CD14-positive monocyte (primary cell): ENCODE measurements around the gene TBXA2R. TPM values are rescaled to one million over a fixed set of nuclear protein-coding genes. Genes with fewer than 3 reads are reported as not detected.

Experiments used
- DNase-seq, 3 donors: peaks; one replicate each; pipeline ENCODE4 v3.0.0-alpha.2; 2011 to 2022
- H2AFZ ChIP-seq: 2 replicates; pipeline ENCODE4 v1.6.0; 2012; ENCODE audit warnings: mild to moderate bottlenecking, low read depth, low read length, inconsistent platforms; ENCODE audit not compliant: insufficient read depth, poor library complexity, severe bottlenecking
- H3K27ac ChIP-seq, 2 donors: 1 replicate in 1 of 2; 2 replicates in 1 of 2; pipeline ENCODE4 v1.5.1; 2012 to 2013; ENCODE audit warnings: low read length in 2 of 2, control low read depth in 1 of 2, inconsistent platforms in 1 of 2, low read depth in 1 of 2, mild to moderate bottlenecking in 1 of 2
- H3K27me3 ChIP-seq, 2 donors: one replicate each; pipeline versions ENCODE4 v1.6.0 to v1.6.1; 2011 to 2013; ENCODE audit warnings: low read length in 2 of 2; ENCODE audit not compliant: control insufficient read depth in 2 of 2, insufficient read depth in 2 of 2
- H3K36me3 ChIP-seq, 2 donors: replicated peaks in 1 of 2; 1 replicate in 1 of 2; 2 replicates in 1 of 2; pipeline versions ENCODE4 v1.5.1 to v1.6.1; 2012 to 2013; ENCODE audit warnings: low read length in 2 of 2, control low read depth in 1 of 2, inconsistent platforms in 1 of 2, mild to moderate bottlenecking in 1 of 2; ENCODE audit not compliant: insufficient read depth in 2 of 2, control insufficient read depth in 1 of 2
- H3K4me1 ChIP-seq, 2 donors: 1 replicate in 1 of 2; 2 replicates in 1 of 2; pipeline versions ENCODE4 v1.5.1 to v1.6.1; 2012 to 2013; ENCODE audit warnings: low read length in 2 of 2, control low read depth in 1 of 2, inconsistent platforms in 1 of 2, mild to moderate bottlenecking in 1 of 2, moderate library complexity in 1 of 2; ENCODE audit not compliant: insufficient read depth in 2 of 2, control insufficient read depth in 1 of 2
- H3K4me2 ChIP-seq: replicated peaks from 2 replicates; pipeline ENCODE3; 2012; ENCODE audit warnings: low read length, moderate library complexity, mild to moderate bottlenecking; ENCODE audit not compliant: poor library complexity, severe bottlenecking; ENCODE audit errors: extremely low read depth
- H3K4me3 ChIP-seq, 3 experiments: fragments of 200-600 bp in 1 of 3; sonication (generic) in 1 of 3; replicated peaks in 1 of 3; 1 replicate in 2 of 3; 2 replicates in 1 of 3; pipeline ENCODE4 v1.5.1; 2011 to 2013; ENCODE audit warnings: low read length in 3 of 3, mild to moderate bottlenecking in 3 of 3, control low read depth in 2 of 3, low read depth in 2 of 3, inconsistent platforms in 1 of 3, moderate library complexity in 1 of 3
- H3K79me2 ChIP-seq: 2 replicates; pipeline ENCODE4 v1.6.0; 2012; ENCODE audit warnings: mild to moderate bottlenecking, control low read depth, inconsistent platforms, low read length, moderate library complexity; ENCODE audit not compliant: insufficient read depth
- H3K9ac ChIP-seq: 2 replicates; pipeline ENCODE4 v1.6.0; 2017; ENCODE audit warnings: low read length, mild to moderate bottlenecking; ENCODE audit not compliant: insufficient read depth, poor library complexity, severe bottlenecking
- H3K9me3 ChIP-seq, 2 donors: replicated peaks in 1 of 2; 1 replicate in 1 of 2; 2 replicates in 1 of 2; pipeline versions ENCODE4 v1.5.1 to v1.6.1; 2012 to 2013; ENCODE audit warnings: low read length in 2 of 2, control low read depth in 1 of 2; ENCODE audit not compliant: control insufficient read depth in 1 of 2, insufficient read depth in 1 of 2
- H4K20me1 ChIP-seq: 2 replicates; pipeline ENCODE4 v1.6.0; 2012; ENCODE audit warnings: mild to moderate bottlenecking, low read length, control low read depth, moderate library complexity; ENCODE audit not compliant: insufficient read depth
- H3K27ac Mint-ChIP-seq, 7 donors: one replicate each; pipeline ENCODE4 v1.8.0; 2020; ENCODE audit warnings: mild to moderate bottlenecking in 7 of 7, mixed read lengths in 7 of 7, moderate library complexity in 6 of 7, inconsistent platforms in 2 of 7
- H3K27me3 Mint-ChIP-seq, 3 donors: one replicate each; pipeline ENCODE4 v1.8.0; 2021 to 2022; ENCODE audit warnings: low read depth in 3 of 3, mild to moderate bottlenecking in 3 of 3, mixed read lengths in 3 of 3, moderate library complexity in 3 of 3, inconsistent platforms in 1 of 3
- H3K36me3 Mint-ChIP-seq, 2 donors: one replicate each; pipeline ENCODE4 v1.8.0; 2020; ENCODE audit warnings: mixed read lengths in 2 of 2, inconsistent platforms in 1 of 2, mild to moderate bottlenecking in 1 of 2
- H3K4me1 Mint-ChIP-seq: one replicate; pipeline ENCODE4 v1.8.0; 2020; ENCODE audit warnings: mild to moderate bottlenecking, mixed read lengths
- H3K4me3 Mint-ChIP-seq, 2 donors: one replicate each; pipeline ENCODE4 v1.8.0; 2020; ENCODE audit warnings: mild to moderate bottlenecking in 2 of 2, mixed read lengths in 2 of 2, moderate library complexity in 1 of 2
- H3K9me3 Mint-ChIP-seq, 7 donors: one replicate each; pipeline ENCODE4 v1.8.0; 2020 to 2022; ENCODE audit warnings: mixed read lengths in 7 of 7, mild to moderate bottlenecking in 6 of 7, moderate library complexity in 6 of 7, inconsistent platforms in 2 of 7
- CTCF ChIP-seq: fragments of 200-600 bp; IDR thresholded peaks from one replicate; pipeline ENCODE4 v1.8.0; 2022; ENCODE audit warnings: antibody characterized with exemption, mild to moderate bottlenecking
- WGBS: methylation state at CpG from one replicate; pipeline ENCODE4 v1.1.5; 2013; ENCODE audit warnings: missing lambda C conversion rate; ENCODE audit not compliant: insufficient coverage; 5-methylcytosine and 5-hydroxymethylcytosine counted together
- intact Hi-C, 2 donors: fragments of 100-400 bp; cut with micrococcal nuclease; formaldehyde crosslinking; loops; one replicate each; pipeline versions ENCODE4 v1.15.0 to v1.15.1; 2023
- polyA plus RNA-seq, 3 donors: library from polyadenylated mRNA; depleted of rRNA in 1 of 3; unstranded in 2 of 3; stranded (reverse) in 1 of 3; fragments of 300-500 nt in 2 of 3; fragments of >200 nt in 1 of 3; fragmentation: Illumina TruSeq in 2 of 3; gene quantifications; 1 replicate in 2 of 3; 2 replicates in 1 of 3; pipeline ENCODE4 v1.2.3, GENCODE V29; 2012 to 2021

TBXA2R gene
- polyA plus RNA-seq, 3 donors = 0.05 TPM; not detected in 2

- WGBS = 50% methylated on average over 31 of the region's 31 CpGs
- H3K4me3 Mint-ChIP-seq = no peak overlapping the region
- H3K9me3 Mint-ChIP-seq = no peaks in the 10 kb centered on the region
- intact Hi-C loops = loop anchor here in 1 of 2 donors (5.0 kb wide), 1 partner anchor 71 kb away; no protein-coding TSS in a partner anchor
- no peak overlapping the region for H3K9ac ChIP-seq
- no peaks in the 10 kb centered on the region for H3K9me3 ChIP-seq
- peaks cover 0 to 5% of the 10 kb centered on the region in 2 donors for H3K4me1 ChIP-seq
- no peaks in the 10 kb centered on the region for H3K27me3 ChIP-seq
- no peak overlapping the region for H3K27ac ChIP-seq
- H3K36me3 Mint-ChIP-seq = peaks cover 30 to 73% of the 10 kb centered on the region in 2 donors
- H3K4me2 ChIP-seq = no peak overlapping the region
- peaks cover 44 to 56% of the 10 kb centered on the region in 2 donors for H3K36me3 ChIP-seq
- no peaks in the 10 kb centered on the region for H3K79me2 ChIP-seq
- H3K4me1 Mint-ChIP-seq = peaks cover 9% of the 10 kb centered on the region
- DNase-seq = peak; percentile 29 to 53 (median 47)
- no peak overlapping the region for H3K4me3 ChIP-seq
- peak; percentile 93 for TF ChIP-seq CTCF
- H3K27me3 Mint-ChIP-seq = no peaks in the 10 kb centered on the region
- peaks cover 7% of the 10 kb centered on the region for H4K20me1 ChIP-seq
- H3K27ac Mint-ChIP-seq = peak overlapping the region in 1 of 7 donors; percentile 60
- no peak overlapping the region for H2AFZ ChIP-seq
Observed at GRCh38 chr19:3618144-3618810, 11.6 kb upstream of the TBXA2R start.

- Histone ChIP-seq H3K27me3 (no peaks in the 10 kb centered on the region), H3K4me3 (no peak overlapping the region), H3K4me2 (no peak overlapping the region), H3K9ac (no peak overlapping the region), H3K9me3 (no peaks in the 10 kb centered on the region), H3K79me2 (no peaks in the 10 kb centered on the region), H4K20me1 (peaks cover 7% of the 10 kb centered on the region), H3K36me3 (peaks cover 43 to 56% of the 10 kb centered on the region in 2 donors), H3K27ac (no peak overlapping the region), H2AFZ (no peak overlapping the region), H3K4me1 (peaks cover 0 to 5% of the 10 kb centered on the region in 2 donors)
- no peak overlapping the region for H3K27ac Mint-ChIP-seq
- 8% methylated on average over 19 of the region's 19 CpGs for WGBS
- no peak for TF ChIP-seq CTCF
- H3K4me3 Mint-ChIP-seq = no peak overlapping the region
- peaks cover 9% of the 10 kb centered on the region for H3K4me1 Mint-ChIP-seq
- no peaks in the 10 kb centered on the region for H3K27me3 Mint-ChIP-seq
- peaks cover 0 to 2% (median 0%) of the 10 kb centered on the region in 7 donors for H3K9me3 Mint-ChIP-seq
- intact Hi-C loops = loop anchor here in 1 of 2 donors (5.0 kb wide), 1 partner anchor 70 kb away; no protein-coding TSS in a partner anchor
- DNase-seq = no peak
- peaks cover 27 to 71% of the 10 kb centered on the region in 2 donors for H3K36me3 Mint-ChIP-seq
Observed at GRCh38 chr19:3617463-3617862, 10.8 kb upstream of the TBXA2R start.
